Thoracic aorta (tissue), 2 donors: ENCODE results near the gene C6orf62. TPM values are rescaled to one million over a fixed set of nuclear protein-coding genes. Genes with fewer than 3 reads are reported as not detected.
"Not testable (repeated sequence)": the region's sequence is repeated elsewhere in the genome, so short reads cannot be mapped to it uniquely, and the experiment has no call there.

Source experiments
- ATAC-seq: fragments of 150-250 bp; one replicate; pipeline ENCODE4 v1.8.0; 2017; ENCODE audit warnings: low read depth; ENCODE audit not compliant: insufficient number of reproducible peaks, low FRiP score
- DNase-seq: peaks from one replicate; pipeline ENCODE4 v3.0.0-alpha.2; 2020; ENCODE audit warnings: low spot score
- H3K27ac ChIP-seq, 2 donors: fragments of 200-600 bp; sonication (generic); 1 replicate in 1 of 2; 2 replicates in 1 of 2; pipeline ENCODE4 v1.5.1; 2016; ENCODE audit warnings: mild to moderate bottlenecking in 2 of 2, moderate library complexity in 2 of 2
- H3K27me3 ChIP-seq: fragments of 200-600 bp; sonication (generic); replicated peaks from 2 replicates; pipeline ENCODE4 v1.6.0; 2016; ENCODE audit warnings: mild to moderate bottlenecking; ENCODE audit not compliant: insufficient read depth
- H3K36me3 ChIP-seq: fragments of 200-600 bp; sonication (generic); one replicate; pipeline ENCODE4 v1.5.1; 2016
- H3K4me1 ChIP-seq, 2 donors: fragments of 200-600 bp; sonication (generic); 1 replicate in 1 of 2; 2 replicates in 1 of 2; pipeline versions ENCODE4 v1.5.1 to v1.6.0; 2016; ENCODE audit warnings: low read depth in 2 of 2, mild to moderate bottlenecking in 1 of 2; ENCODE audit not compliant: control insufficient read depth in 1 of 2
- H3K4me3 ChIP-seq: fragments of 200-600 bp; sonication (generic); 2 replicates; pipeline ENCODE4 v1.5.1; 2016; ENCODE audit warnings: mild to moderate bottlenecking
- H3K9me3 ChIP-seq: fragments of 200-600 bp; sonication (generic); 2 replicates; pipeline ENCODE4 v1.5.1; 2016
- total RNA-seq, 2 donors: library from RNA; depleted of rRNA; stranded (reverse); fragments of >200 nt; gene quantifications; one replicate each; pipeline versions ENCODE4 v1.1.0 to v1.2.3, GENCODE V29; 2016
- TF ChIP-seq, protein P1 (sequence below): fragments of 200-600 bp; sonication (generic); IDR thresholded peaks from one replicate; pipeline ENCODE4 v1.5.1; 2019; ENCODE audit warnings: antibody characterized with exemption

C6orf62 gene
- total RNA-seq, 2 donors from 2014 or later, result 37.6 to 72.2 TPM

DNA sequence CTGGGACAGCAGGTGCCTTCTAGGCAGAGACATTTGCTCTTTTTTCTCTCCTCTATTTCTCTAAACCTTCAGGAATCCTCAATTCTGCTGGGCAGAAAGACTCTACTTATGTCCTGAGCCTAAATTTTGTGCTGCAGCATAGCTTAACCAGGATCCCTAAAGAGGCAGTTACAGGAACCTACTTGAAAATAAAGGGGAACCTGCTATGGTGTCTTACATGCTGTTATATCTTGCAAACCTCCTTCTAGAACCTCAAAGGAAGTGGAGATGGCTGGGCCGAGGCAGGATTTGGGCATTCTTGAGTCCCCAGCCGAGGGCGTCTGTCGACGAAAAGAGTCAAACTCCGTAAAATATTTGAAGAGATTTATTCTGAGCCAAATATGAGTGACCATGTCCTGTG is 38.7 kb upstream of the C6orf62 start:
- TF ChIP-seq, protein P1, sequence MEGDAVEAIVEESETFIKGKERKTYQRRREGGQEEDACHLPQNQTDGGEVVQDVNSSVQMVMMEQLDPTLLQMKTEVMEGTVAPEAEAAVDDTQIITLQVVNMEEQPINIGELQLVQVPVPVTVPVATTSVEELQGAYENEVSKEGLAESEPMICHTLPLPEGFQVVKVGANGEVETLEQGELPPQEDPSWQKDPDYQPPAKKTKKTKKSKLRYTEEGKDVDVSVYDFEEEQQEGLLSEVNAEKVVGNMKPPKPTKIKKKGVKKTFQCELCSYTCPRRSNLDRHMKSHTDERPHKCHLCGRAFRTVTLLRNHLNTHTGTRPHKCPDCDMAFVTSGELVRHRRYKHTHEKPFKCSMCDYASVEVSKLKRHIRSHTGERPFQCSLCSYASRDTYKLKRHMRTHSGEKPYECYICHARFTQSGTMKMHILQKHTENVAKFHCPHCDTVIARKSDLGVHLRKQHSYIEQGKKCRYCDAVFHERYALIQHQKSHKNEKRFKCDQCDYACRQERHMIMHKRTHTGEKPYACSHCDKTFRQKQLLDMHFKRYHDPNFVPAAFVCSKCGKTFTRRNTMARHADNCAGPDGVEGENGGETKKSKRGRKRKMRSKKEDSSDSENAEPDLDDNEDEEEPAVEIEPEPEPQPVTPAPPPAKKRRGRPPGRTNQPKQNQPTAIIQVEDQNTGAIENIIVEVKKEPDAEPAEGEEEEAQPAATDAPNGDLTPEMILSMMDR, result no peak
- Histone ChIP-seq H3K27ac (no peak overlapping the region), H3K9me3 (no peaks in the 10 kb centered on the region), H3K4me1 (no peaks in the 10 kb centered on the region), H3K4me3 (no peak overlapping the region), H3K27me3 (no peaks in the 10 kb centered on the region), H3K36me3 (no peaks in the 10 kb centered on the region)
- DNase-seq (no peak), ATAC-seq (no peak)

DNA sequence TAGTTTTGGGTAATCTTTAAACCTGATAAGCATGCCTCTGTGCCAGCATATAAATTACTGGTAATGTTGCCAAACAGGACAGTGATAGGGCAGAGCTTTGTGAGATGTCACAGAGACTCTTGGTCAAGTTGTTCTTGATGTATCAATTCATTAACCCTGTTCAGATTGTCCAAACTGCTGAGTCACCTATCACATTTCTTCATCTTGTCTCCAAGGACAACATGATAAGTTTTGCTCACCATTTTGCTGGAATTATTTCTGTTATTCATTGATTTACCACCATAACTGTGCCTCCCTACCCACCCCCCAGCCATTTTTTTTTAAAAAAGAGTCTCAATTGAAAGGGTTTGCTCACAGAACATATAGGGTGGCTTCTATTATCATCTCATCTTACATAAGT is 36.3 kb upstream of the C6orf62 start:
- ATAC-seq (no peak), DNase-seq (no peak)
- H3K4me3 ChIP-seq, result no peak overlapping the region
- no peaks in the 10 kb centered on the region for H3K9me3 ChIP-seq
- H3K4me1 ChIP-seq, result no peaks in the 10 kb centered on the region
- no peaks in the 10 kb centered on the region for H3K36me3 ChIP-seq
- no peak overlapping the region for H3K27ac ChIP-seq
- TF ChIP-seq, protein P1, result no peak
- no peaks in the 10 kb centered on the region for H3K27me3 ChIP-seq

DNA sequence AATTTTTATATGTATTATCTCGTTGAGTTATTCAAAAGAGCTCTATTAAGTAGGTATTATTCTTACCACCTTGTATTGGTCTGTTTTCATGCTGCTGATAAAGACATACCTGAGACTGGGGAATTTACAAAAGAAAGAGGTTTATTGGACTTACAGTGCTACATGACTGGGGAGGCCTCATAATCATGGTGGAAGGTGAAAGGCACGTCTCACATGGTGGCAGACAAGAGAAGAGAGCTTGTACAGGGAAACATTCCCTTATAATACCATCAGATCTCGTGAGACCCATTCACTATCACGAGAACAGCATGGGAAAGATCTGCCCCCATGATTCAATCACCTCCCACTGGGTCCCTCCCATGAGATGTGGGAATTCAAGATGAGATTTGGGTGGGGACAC is 35.4 kb upstream of the C6orf62 start:
- not testable (repeated sequence) for H3K9me3 ChIP-seq, ATAC-seq, H3K27ac ChIP-seq, H3K36me3 ChIP-seq, H3K27me3 ChIP-seq, H3K4me3 ChIP-seq, DNase-seq, H3K4me1 ChIP-seq

GRCh38 chr6:24753545-24753944 is 34.6 kb upstream of the C6orf62 start:
- Histone ChIP-seq H3K27me3 (no peaks in the 10 kb centered on the region), H3K9me3 (no peaks in the 10 kb centered on the region), H3K36me3 (no peaks in the 10 kb centered on the region), H3K27ac (no peak overlapping the region), H3K4me3 (no peak overlapping the region), H3K4me1 (no peaks in the 10 kb centered on the region)
- no peak for DNase-seq
- ATAC-seq, result no peak
- TF ChIP-seq, protein P1, result no peak

- Histone ChIP-seq H3K36me3 (no peaks in the 10 kb centered on the region), H3K4me1 (no peaks in the 10 kb centered on the region), H3K27ac (no peak overlapping the region), H3K27me3 (no peaks in the 10 kb centered on the region), H3K9me3 (no peaks in the 10 kb centered on the region), H3K4me3 (no peak overlapping the region)
- TF ChIP-seq, protein P1, result no peak
- no peak for DNase-seq
- ATAC-seq, result no peak
Observed at GRCh38 chr6:24752917-24753492, 34.1 kb upstream of the C6orf62 start.

- no peaks in the 10 kb centered on the region for H3K9me3 ChIP-seq
- DNase-seq, result no peak
- no peak overlapping the region for H3K27ac ChIP-seq
- no peak overlapping the region for H3K4me3 ChIP-seq
- ATAC-seq, result no peak
- no peaks in the 10 kb centered on the region for H3K4me1 ChIP-seq
- H3K36me3 ChIP-seq, result no peaks in the 10 kb centered on the region
- TF ChIP-seq, protein P1, result no peak
- H3K27me3 ChIP-seq, result no peaks in the 10 kb centered on the region
Observed at GRCh38 chr6:24752503-24752902, 33.5 kb upstream of the C6orf62 start.

- DNase-seq, H3K4me1 ChIP-seq, ATAC-seq, H3K27ac ChIP-seq, H3K36me3 ChIP-seq, H3K4me3 ChIP-seq, H3K9me3 ChIP-seq, H3K27me3 ChIP-seq: not testable (repeated sequence)
Observed at GRCh38 chr6:24750878-24751277, 31.9 kb upstream of the C6orf62 start.
